ENCODE results near the gene SGCB.

The SGCB gene

DNA sequence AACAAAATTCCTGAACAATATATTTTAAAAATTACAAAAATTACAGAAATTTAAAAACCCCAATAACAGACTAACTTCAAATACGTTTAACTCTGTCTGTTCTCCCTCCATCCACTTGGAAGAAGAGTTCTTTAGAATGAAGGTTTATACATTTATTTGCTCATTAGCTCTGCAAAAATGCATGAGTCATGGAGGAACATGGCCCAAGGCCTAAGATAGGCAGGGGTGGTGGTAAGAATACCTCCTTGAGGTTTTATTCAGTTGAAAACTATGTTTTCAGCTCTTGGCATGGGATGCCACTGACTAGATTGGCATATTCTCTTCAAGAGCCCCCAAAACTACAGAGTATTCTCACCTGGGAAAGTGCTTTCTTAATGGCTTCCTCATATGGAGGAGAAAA lies 9.1 kb downstream of the SGCB start:
- Histone ChIP-seq H3K27ac (replicated peaks; ENCODE audit: low read length) (no peak overlapping the region), H3K27me3 (ENCODE audit: control insufficient read depth in 3 of 3, insufficient read depth in 3 of 3, low read depth in 1 of 3, low read length in 3 of 3) (no peaks in the 10 kb centered on the region), H3K9me3 (replicated peaks in 1 of 2; ENCODE audit: control insufficient read depth in 2 of 2, insufficient read depth in 1 of 2, low read depth in 1 of 2, low read length in 2 of 2) (peaks cover 2 to 4% of the 10 kb centered on the region in 2 donors), H3K36me3 (replicated peaks in 1 of 2; ENCODE audit: control insufficient read depth in 2 of 2, insufficient read depth in 2 of 2, low read length in 2 of 2) (peaks cover 20 to 94% of the 10 kb centered on the region in 2 donors), H3K14ac (ENCODE audit: low read length) (no peak overlapping the region), H4K91ac (ENCODE audit: low read depth, low read length, poor library complexity) (no peak overlapping the region), H3K79me1 (ENCODE audit: low read depth, low read length) (peaks cover 3% of the 10 kb centered on the region), H2BK120ac (ENCODE audit: low read depth, low read length) (no peak overlapping the region), H2BK12ac (ENCODE audit: low read length) (no peak overlapping the region), H3K4me1 (ENCODE audit: control insufficient read depth in 2 of 2, insufficient read depth in 1 of 2, low read depth in 1 of 2, low read length in 2 of 2) (no peaks in the 10 kb centered on the region), H2BK5ac (ENCODE audit: low read length) (no peak overlapping the region), H3K9ac (ENCODE audit: low read depth, low read length, poor library complexity) (no peak overlapping the region), H2BK15ac (ENCODE audit: low read length) (no peak overlapping the region), H2AFZ (ENCODE audit: low read length) (no peak overlapping the region), H3K18ac (ENCODE audit: low read length) (no peak overlapping the region), H3K4me3 (ENCODE audit: low read length in 2 of 2) (no peak overlapping the region), H3K4me2 (ENCODE audit: insufficient read depth, low read length, poor library complexity, severe bottlenecking) (no peak overlapping the region), H4K8ac (ENCODE audit: low read depth, low read length) (no peak overlapping the region), H3K23ac (ENCODE audit: low read depth, low read length, poor library complexity) (no peak overlapping the region), H3K4ac (ENCODE audit: low read length) (no peak overlapping the region), H2AK5ac (ENCODE audit: low read depth, low read length) (no peak overlapping the region)
- DNase-seq (ENCODE audit: low spot score) = no peak
- WGBS, 2 donors (ENCODE audit: extremely low coverage in 2 of 2, insufficient read length in 2 of 2, insufficient replicate concordance in 1 of 2) = no CpG with 5 or more reads among the region's 1 CpG

DNA sequence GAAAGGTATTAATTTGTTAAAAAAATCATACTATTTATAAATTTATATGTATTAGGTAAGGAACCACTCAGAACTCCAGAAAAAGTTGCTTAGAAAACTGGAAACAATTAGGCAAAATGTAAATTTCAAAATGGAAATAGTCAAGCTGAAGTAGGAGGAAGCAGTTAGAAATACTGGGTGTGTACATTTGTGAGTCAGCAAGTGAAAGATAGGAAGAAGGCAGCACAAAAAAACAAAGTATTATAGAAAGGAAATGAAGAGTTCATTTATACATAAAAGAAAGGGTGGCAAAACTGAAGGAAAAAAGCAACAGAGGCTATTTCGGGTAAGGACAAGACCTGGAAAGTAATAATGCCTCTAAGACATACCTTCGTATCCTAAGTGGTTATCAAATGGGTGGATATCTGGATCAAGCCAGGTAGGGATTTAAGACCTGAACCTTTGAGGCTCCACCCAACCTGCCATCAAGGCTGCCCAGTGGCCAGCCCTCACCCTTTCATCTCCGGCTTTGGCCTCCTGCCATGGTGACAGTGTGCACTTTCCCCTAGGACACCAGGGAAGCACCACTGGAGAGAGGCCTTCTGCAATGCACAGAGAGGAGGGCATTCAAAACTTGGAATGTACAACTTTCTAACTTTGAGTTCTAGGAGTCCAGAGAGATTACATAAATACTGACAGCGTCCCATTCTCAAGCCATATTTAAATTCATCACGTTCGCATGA lies 18.0 kb downstream of the SGCB start, which contains the start of gene LRRC66:
Gene LRRC66, minus strand, starts transcription at position 428 of the 722 bp plus-strand sequence. CDS start 2,750 bp downstream, outside the sequence.
- Histone ChIP-seq H3K4me1 (ENCODE audit: control insufficient read depth in 2 of 2, insufficient read depth in 1 of 2, low read depth in 1 of 2, low read length in 2 of 2) (no peaks in the 10 kb centered on the region), H3K23ac (ENCODE audit: low read depth, low read length, poor library complexity) (no peak within 1 kb of the TSS), H2BK120ac (ENCODE audit: low read depth, low read length) (no peak within 1 kb of the TSS), H4K8ac (ENCODE audit: low read depth, low read length) (no peak within 1 kb of the TSS), H2BK15ac (ENCODE audit: low read length) (no peak within 1 kb of the TSS), H3K18ac (ENCODE audit: low read length) (no peak within 1 kb of the TSS), H3K27ac (replicated peaks; ENCODE audit: low read length) (no peak within 1 kb of the TSS), H4K91ac (ENCODE audit: low read depth, low read length, poor library complexity) (no peak within 1 kb of the TSS), H3K14ac (ENCODE audit: low read length) (no peak within 1 kb of the TSS), H3K9me3 (replicated peaks in 1 of 2; ENCODE audit: control insufficient read depth in 2 of 2, insufficient read depth in 1 of 2, low read depth in 1 of 2, low read length in 2 of 2) (no peaks in the 10 kb centered on the region), H3K9ac (ENCODE audit: low read depth, low read length, poor library complexity) (no peak within 1 kb of the TSS), H2BK12ac (ENCODE audit: low read length) (no peak within 1 kb of the TSS), H3K79me1 (ENCODE audit: low read depth, low read length) (no peaks in the 10 kb centered on the region), H3K27me3 (ENCODE audit: control insufficient read depth in 3 of 3, insufficient read depth in 3 of 3, low read depth in 1 of 3, low read length in 3 of 3) (no peaks in the 10 kb centered on the region), H3K36me3 (replicated peaks in 1 of 2; ENCODE audit: control insufficient read depth in 2 of 2, insufficient read depth in 2 of 2, low read length in 2 of 2) (peaks cover 8 to 40% of the 10 kb centered on the region in 2 donors), H3K4me3 (ENCODE audit: low read length in 2 of 2) (no peak within 1 kb of the TSS), H2AK5ac (ENCODE audit: low read depth, low read length) (no peak within 1 kb of the TSS), H3K4ac (ENCODE audit: low read length) (no peak within 1 kb of the TSS), H2BK5ac (ENCODE audit: low read length) (no peak within 1 kb of the TSS), H2AFZ (ENCODE audit: low read length) (no peak within 1 kb of the TSS), H3K4me2 (ENCODE audit: insufficient read depth, low read length, poor library complexity, severe bottlenecking) (no peak within 1 kb of the TSS)
- no CpG with 5 or more reads among the region's 6 CpGs for WGBS, 2 donors (ENCODE audit: extremely low coverage in 2 of 2, insufficient read length in 2 of 2, insufficient replicate concordance in 1 of 2)
- no peak for DNase-seq (ENCODE audit: low spot score)

DNA sequence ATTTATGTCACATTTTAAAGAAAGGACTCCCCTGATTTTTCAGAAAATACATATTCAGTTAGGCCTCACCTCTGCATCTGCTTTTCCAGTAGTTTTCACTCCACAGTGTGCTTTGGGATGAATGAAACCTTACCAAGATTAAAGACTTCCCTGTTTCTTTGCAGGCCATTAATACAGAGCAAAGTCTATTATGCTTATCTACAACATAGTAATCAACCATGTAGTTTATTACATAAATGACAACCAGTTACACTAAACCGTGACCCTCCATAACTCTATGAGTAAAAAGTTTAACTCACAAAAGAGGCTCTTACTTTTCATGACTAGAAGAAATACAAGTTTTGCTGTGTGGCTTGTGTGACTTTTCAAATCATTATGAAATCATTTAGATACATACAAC lies 20.3 kb downstream of the SGCB start:
- peaks cover 4 to 17% of the 10 kb centered on the region in 2 donors for H3K36me3 ChIP-seq (replicated peaks in 1 of 2; ENCODE audit: control insufficient read depth in 2 of 2, insufficient read depth in 2 of 2, low read length in 2 of 2)
- H3K23ac ChIP-seq (ENCODE audit: low read depth, low read length, poor library complexity) = no peak overlapping the region
- no CpG with 5 or more reads among the region's 1 CpG for WGBS, 2 donors (ENCODE audit: extremely low coverage in 2 of 2, insufficient read length in 2 of 2, insufficient replicate concordance in 1 of 2)

DNA sequence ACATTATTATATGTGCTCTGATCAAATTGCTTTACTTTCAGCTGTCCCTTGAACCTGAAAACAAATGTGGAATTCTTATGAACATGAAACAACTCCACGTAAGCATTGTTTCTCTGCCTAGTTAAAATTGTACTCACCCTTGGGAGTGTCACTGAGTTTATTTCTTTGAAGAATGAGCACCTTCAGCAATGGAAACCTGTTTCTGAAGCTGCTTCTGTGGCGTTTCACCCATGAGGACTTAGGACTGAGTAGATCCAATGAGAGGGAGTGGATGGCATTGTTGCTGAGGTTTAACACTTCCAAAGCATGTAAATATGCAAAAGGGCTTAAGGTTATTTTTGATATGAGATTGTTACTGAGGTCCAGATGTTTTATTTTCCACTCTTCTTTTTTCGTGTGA lies 21.1 kb downstream of the SGCB start:
- Histone ChIP-seq H3K18ac (ENCODE audit: low read length) (no peak overlapping the region), H3K4me2 (ENCODE audit: insufficient read depth, low read length, poor library complexity, severe bottlenecking) (no peak overlapping the region), H3K4ac (ENCODE audit: low read length) (no peak overlapping the region), H2BK15ac (ENCODE audit: low read length) (no peak overlapping the region), H2AFZ (ENCODE audit: low read length) (no peak overlapping the region), H2BK5ac (ENCODE audit: low read length) (no peak overlapping the region), H4K8ac (ENCODE audit: low read depth, low read length) (no peak overlapping the region), H3K27ac (replicated peaks; ENCODE audit: low read length) (no peak overlapping the region), H3K79me1 (ENCODE audit: low read depth, low read length) (no peaks in the 10 kb centered on the region), H3K23ac (ENCODE audit: low read depth, low read length, poor library complexity) (no peak overlapping the region), H2AK5ac (ENCODE audit: low read depth, low read length) (no peak overlapping the region), H3K14ac (ENCODE audit: low read length) (no peak overlapping the region), H3K9me3 (replicated peaks in 1 of 2; ENCODE audit: control insufficient read depth in 2 of 2, insufficient read depth in 1 of 2, low read depth in 1 of 2, low read length in 2 of 2) (no peaks in the 10 kb centered on the region), H2BK12ac (ENCODE audit: low read length) (no peak overlapping the region), H3K27me3 (ENCODE audit: control insufficient read depth in 3 of 3, insufficient read depth in 3 of 3, low read depth in 1 of 3, low read length in 3 of 3) (no peaks in the 10 kb centered on the region), H3K4me3 (ENCODE audit: low read length in 2 of 2) (no peak overlapping the region), H3K36me3 (replicated peaks in 1 of 2; ENCODE audit: control insufficient read depth in 2 of 2, insufficient read depth in 2 of 2, low read length in 2 of 2) (peaks cover 4 to 9% of the 10 kb centered on the region in 2 donors), H3K9ac (ENCODE audit: low read depth, low read length, poor library complexity) (no peak overlapping the region), H3K4me1 (ENCODE audit: control insufficient read depth in 2 of 2, insufficient read depth in 1 of 2, low read depth in 1 of 2, low read length in 2 of 2) (no peaks in the 10 kb centered on the region), H4K91ac (ENCODE audit: low read depth, low read length, poor library complexity) (no peak overlapping the region), H2BK120ac (ENCODE audit: low read depth, low read length) (no peak overlapping the region)
- DNase-seq (ENCODE audit: low spot score) = no peak
- WGBS, 2 donors (ENCODE audit: extremely low coverage in 2 of 2, insufficient read length in 2 of 2, insufficient replicate concordance in 1 of 2) = no CpG with 5 or more reads among the region's 3 CpGs

More for the DNA sequence above, 20.3 kb downstream of the SGCB start:
- Histone ChIP-seq H2AFZ (ENCODE audit: low read length) (no peak overlapping the region), H3K18ac (ENCODE audit: low read length) (no peak overlapping the region), H3K9me3 (replicated peaks in 1 of 2; ENCODE audit: control insufficient read depth in 2 of 2, insufficient read depth in 1 of 2, low read depth in 1 of 2, low read length in 2 of 2) (no peaks in the 10 kb centered on the region), H2BK15ac (ENCODE audit: low read length) (no peak overlapping the region), H3K79me1 (ENCODE audit: low read depth, low read length) (no peaks in the 10 kb centered on the region), H4K8ac (ENCODE audit: low read depth, low read length) (no peak overlapping the region), H3K27me3 (ENCODE audit: control insufficient read depth in 3 of 3, insufficient read depth in 3 of 3, low read depth in 1 of 3, low read length in 3 of 3) (no peaks in the 10 kb centered on the region), H2BK12ac (ENCODE audit: low read length) (no peak overlapping the region), H3K9ac (ENCODE audit: low read depth, low read length, poor library complexity) (no peak overlapping the region), H3K27ac (replicated peaks; ENCODE audit: low read length) (no peak overlapping the region), H4K91ac (ENCODE audit: low read depth, low read length, poor library complexity) (no peak overlapping the region), H3K4me1 (ENCODE audit: control insufficient read depth in 2 of 2, insufficient read depth in 1 of 2, low read depth in 1 of 2, low read length in 2 of 2) (no peaks in the 10 kb centered on the region), H2AK5ac (ENCODE audit: low read depth, low read length) (no peak overlapping the region), H3K14ac (ENCODE audit: low read length) (no peak overlapping the region), H3K4ac (ENCODE audit: low read length) (no peak overlapping the region), H2BK5ac (ENCODE audit: low read length) (no peak overlapping the region), H3K4me3 (ENCODE audit: low read length in 2 of 2) (no peak overlapping the region), H3K4me2 (ENCODE audit: insufficient read depth, low read length, poor library complexity, severe bottlenecking) (no peak overlapping the region), H2BK120ac (ENCODE audit: low read depth, low read length) (no peak overlapping the region)
- DNase-seq (ENCODE audit: low spot score) = no peak

Data from neuronal stem cell (in vitro differentiated cells).